OCI-LY7 (cell line): ENCODE results near the gene EXOC1L.

Experiments used
- EZH2phosphoT487 ChIP-seq: fragments of 200-600 bp; sonication (generic); IDR thresholded peaks from 2 replicates; pipeline ENCODE4 v1.6.1; 2018; ENCODE audit warnings: low read depth, borderline replicate concordance, mild to moderate bottlenecking, mixed run types, antibody characterized with exemption, low read length, moderate library complexity, mixed read lengths
- TF ChIP-seq, protein P1 (sequence below): fragments of 200-600 bp; sonication (generic); conservative IDR thresholded peaks from 2 replicates; pipeline ENCODE4 v1.5.1; 2014; ENCODE audit warnings: mild to moderate bottlenecking, antibody characterized with exemption, low read length, moderate library complexity, mixed read lengths

DNA sequence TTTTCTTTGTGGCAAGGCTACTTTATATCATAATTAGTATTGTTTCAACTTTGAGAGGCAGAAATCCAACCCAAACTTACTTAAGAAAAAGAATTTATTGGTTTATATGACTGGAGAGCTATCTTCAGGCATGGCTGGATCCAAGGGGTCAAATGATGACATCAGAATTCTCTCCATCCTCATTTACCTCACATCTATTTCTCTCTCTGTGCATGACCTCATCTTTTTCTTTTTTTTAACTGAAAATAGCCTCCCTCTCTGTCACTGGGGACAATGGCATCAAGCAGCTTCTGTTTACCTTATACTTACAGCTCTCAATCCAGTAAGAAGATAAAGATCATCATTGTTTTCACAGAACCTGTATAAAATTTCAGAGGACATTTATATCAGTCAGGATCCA is 12.0 kb upstream of the EXOC1L start:
- TF ChIP-seq, protein P1, sequence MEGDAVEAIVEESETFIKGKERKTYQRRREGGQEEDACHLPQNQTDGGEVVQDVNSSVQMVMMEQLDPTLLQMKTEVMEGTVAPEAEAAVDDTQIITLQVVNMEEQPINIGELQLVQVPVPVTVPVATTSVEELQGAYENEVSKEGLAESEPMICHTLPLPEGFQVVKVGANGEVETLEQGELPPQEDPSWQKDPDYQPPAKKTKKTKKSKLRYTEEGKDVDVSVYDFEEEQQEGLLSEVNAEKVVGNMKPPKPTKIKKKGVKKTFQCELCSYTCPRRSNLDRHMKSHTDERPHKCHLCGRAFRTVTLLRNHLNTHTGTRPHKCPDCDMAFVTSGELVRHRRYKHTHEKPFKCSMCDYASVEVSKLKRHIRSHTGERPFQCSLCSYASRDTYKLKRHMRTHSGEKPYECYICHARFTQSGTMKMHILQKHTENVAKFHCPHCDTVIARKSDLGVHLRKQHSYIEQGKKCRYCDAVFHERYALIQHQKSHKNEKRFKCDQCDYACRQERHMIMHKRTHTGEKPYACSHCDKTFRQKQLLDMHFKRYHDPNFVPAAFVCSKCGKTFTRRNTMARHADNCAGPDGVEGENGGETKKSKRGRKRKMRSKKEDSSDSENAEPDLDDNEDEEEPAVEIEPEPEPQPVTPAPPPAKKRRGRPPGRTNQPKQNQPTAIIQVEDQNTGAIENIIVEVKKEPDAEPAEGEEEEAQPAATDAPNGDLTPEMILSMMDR = no peak
- no peak for TF ChIP-seq EZH2phosphoT487
